HepG2 (cell line): ENCODE results near the gene TGM2. TPM values are rescaled to one million over a fixed set of nuclear protein-coding genes. Genes with fewer than 3 reads are reported as not detected.

Experiments used
- DMAP1 ChIP-seq: IDR thresholded peaks from 2 replicates; pipeline ENCODE4 v1.6.1; 2016
- MED13 ChIP-seq: sonication (generic); formaldehyde crosslinking; IDR thresholded peaks from 2 replicates; pipeline ENCODE4 v1.5.0; 2020; ENCODE audit warnings: missing genetic modification reagents
- TCF7 ChIP-seq: sonication (generic); IDR thresholded peaks from 2 replicates; pipeline ENCODE4 v1.6.1; 2016; ENCODE audit warnings: antibody characterized with exemption, low read depth
- ZNF10 ChIP-seq: sonication (generic); formaldehyde crosslinking; IDR thresholded peaks from 2 replicates; pipeline ENCODE4 v1.4.0; 2020; ENCODE audit warnings: mild to moderate bottlenecking, low read depth, missing genetic modification reagents, borderline replicate concordance
- ZNF337 ChIP-seq: sonication (generic); formaldehyde crosslinking; IDR thresholded peaks from 2 replicates; pipeline ENCODE4 v1.5.1; 2020; ENCODE audit warnings: missing genetic modification reagents, low read depth, mild to moderate bottlenecking, borderline replicate concordance
- ZNF451 ChIP-seq: sonication (generic); formaldehyde crosslinking; IDR thresholded peaks from 2 replicates; pipeline ENCODE4 v1.5.0; 2020; ENCODE audit warnings: mild to moderate bottlenecking, missing genetic modification reagents
- polyA plus RNA-seq, 8 experiments: library from polyadenylated mRNA; depleted of rRNA in 3 of 8; stranded (reverse) in 7 of 8; unstranded in 1 of 8; fragments of >200 nt; fragmentation: Illumina TruSeq in 4 of 8; extraction: Trizol in 4 of 8; gene quantifications; 2 replicates each; pipeline versions ENCODE4 v1.2.1 to v1.2.3, GENCODE V29; 2011 to 2016; ENCODE audit warnings: low read depth in 4 of 8, missing spikeins in 1 of 8, mixed read lengths in 1 of 8; ENCODE audit not compliant: insufficient read depth in 1 of 8
- total RNA-seq, 5 experiments: library from RNA; depleted of rRNA; stranded (reverse); fragments of >200 nt; fragmentation: Illumina TruSeq; extraction: Trizol; gene quantifications; 2 replicates each; pipeline ENCODE4 v1.2.3, GENCODE V29; 2016; ENCODE audit warnings: low read depth in 1 of 5
- TF ChIP-seq, protein P1 (sequence below): IDR thresholded peaks from 2 replicates; pipeline ENCODE4 v1.6.1; 2016; ENCODE audit warnings: low read depth, missing genetic modification reagents, missing compliant biosample characterization
- TF ChIP-seq, protein P2 (sequence below): sonication (generic); formaldehyde crosslinking; IDR thresholded peaks from 2 replicates; pipeline ENCODE4 v1.4.0; 2020; ENCODE audit warnings: low read depth, mild to moderate bottlenecking, missing genetic modification reagents
- TF ChIP-seq, protein P3 (sequence below): sonication (generic); formaldehyde crosslinking; IDR thresholded peaks from 2 replicates; pipeline ENCODE4 v1.8.1; 2023; ENCODE audit warnings: missing genetic modification reagents, inconsistent platforms, borderline replicate concordance
- TF ChIP-seq, protein P4 (sequence below): sonication (generic); formaldehyde crosslinking; IDR thresholded peaks from 2 replicates; pipeline ENCODE4 v1.4.0; 2020; ENCODE audit warnings: mild to moderate bottlenecking, missing genetic modification reagents
- TF ChIP-seq, protein P5 (sequence below): sonication (generic); formaldehyde crosslinking; IDR thresholded peaks from 2 replicates; pipeline ENCODE4 v1.4.0; 2020; ENCODE audit warnings: missing genetic modification reagents, borderline replicate concordance

The TGM2 gene
- total and polyA plus RNA-seq, 2 of the 13 experiments (the other 11 are each of a cell fraction or from before 2014, with no cell fraction given), result 4.2 to 46.4 TPM

DNA sequence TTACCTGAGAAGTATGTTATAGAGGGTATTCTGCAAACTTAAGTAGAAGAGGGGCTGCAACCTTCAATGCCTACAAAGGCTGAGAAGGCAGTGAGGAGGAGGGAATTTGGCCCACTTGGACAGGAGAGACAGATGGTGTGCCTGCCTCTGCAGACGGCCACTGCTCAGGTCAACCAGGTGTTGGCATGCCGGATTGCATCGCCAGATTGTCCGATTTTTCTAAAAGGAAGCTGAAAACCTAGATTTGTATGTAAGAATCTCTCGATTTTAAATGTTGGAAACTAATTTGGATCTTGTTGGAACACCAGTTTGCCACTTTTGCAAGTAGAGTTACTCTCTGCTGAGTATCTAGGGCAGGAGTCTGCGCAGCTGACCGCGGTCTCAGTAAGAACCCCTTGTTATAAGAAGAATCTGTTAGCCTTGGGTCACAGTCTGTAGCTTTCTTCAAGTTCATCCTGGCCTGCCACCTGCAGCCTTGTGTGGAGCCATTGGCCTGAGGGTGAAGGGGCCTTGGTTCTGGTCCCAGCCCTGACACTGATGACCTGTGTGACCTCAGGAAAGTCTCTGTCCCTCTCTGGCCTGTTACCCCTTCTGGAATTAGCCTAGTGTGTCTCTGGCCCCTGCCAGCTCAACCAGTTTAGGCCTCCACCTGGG, 54.4 kb downstream of the TGM2 start (continued):
- TF ChIP-seq, protein P1, sequence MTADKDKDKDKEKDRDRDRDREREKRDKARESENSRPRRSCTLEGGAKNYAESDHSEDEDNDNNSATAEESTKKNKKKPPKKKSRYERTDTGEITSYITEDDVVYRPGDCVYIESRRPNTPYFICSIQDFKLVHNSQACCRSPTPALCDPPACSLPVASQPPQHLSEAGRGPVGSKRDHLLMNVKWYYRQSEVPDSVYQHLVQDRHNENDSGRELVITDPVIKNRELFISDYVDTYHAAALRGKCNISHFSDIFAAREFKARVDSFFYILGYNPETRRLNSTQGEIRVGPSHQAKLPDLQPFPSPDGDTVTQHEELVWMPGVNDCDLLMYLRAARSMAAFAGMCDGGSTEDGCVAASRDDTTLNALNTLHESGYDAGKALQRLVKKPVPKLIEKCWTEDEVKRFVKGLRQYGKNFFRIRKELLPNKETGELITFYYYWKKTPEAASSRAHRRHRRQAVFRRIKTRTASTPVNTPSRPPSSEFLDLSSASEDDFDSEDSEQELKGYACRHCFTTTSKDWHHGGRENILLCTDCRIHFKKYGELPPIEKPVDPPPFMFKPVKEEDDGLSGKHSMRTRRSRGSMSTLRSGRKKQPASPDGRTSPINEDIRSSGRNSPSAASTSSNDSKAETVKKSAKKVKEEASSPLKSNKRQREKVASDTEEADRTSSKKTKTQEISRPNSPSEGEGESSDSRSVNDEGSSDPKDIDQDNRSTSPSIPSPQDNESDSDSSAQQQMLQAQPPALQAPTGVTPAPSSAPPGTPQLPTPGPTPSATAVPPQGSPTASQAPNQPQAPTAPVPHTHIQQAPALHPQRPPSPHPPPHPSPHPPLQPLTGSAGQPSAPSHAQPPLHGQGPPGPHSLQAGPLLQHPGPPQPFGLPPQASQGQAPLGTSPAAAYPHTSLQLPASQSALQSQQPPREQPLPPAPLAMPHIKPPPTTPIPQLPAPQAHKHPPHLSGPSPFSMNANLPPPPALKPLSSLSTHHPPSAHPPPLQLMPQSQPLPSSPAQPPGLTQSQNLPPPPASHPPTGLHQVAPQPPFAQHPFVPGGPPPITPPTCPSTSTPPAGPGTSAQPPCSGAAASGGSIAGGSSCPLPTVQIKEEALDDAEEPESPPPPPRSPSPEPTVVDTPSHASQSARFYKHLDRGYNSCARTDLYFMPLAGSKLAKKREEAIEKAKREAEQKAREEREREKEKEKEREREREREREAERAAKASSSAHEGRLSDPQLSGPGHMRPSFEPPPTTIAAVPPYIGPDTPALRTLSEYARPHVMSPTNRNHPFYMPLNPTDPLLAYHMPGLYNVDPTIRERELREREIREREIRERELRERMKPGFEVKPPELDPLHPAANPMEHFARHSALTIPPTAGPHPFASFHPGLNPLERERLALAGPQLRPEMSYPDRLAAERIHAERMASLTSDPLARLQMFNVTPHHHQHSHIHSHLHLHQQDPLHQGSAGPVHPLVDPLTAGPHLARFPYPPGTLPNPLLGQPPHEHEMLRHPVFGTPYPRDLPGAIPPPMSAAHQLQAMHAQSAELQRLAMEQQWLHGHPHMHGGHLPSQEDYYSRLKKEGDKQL (CRISPR knock-in tag), result no peak
- TF ChIP-seq, protein P2, sequence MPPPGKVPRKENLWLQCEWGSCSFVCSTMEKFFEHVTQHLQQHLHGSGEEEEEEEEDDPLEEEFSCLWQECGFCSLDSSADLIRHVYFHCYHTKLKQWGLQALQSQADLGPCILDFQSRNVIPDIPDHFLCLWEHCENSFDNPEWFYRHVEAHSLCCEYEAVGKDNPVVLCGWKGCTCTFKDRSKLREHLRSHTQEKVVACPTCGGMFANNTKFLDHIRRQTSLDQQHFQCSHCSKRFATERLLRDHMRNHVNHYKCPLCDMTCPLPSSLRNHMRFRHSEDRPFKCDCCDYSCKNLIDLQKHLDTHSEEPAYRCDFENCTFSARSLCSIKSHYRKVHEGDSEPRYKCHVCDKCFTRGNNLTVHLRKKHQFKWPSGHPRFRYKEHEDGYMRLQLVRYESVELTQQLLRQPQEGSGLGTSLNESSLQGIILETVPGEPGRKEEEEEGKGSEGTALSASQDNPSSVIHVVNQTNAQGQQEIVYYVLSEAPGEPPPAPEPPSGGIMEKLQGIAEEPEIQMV (CRISPR knock-in tag), result no peak
- TF ChIP-seq MED13 (CRISPR knock-in tag) (no peak), DMAP1 (CRISPR knock-in tag) (no peak), ZNF10 (no peak), ZNF451 (CRISPR knock-in tag) (no peak), ZNF337 (CRISPR knock-in tag) (no peak), TCF7 (no peak)
- TF ChIP-seq, protein P3, sequence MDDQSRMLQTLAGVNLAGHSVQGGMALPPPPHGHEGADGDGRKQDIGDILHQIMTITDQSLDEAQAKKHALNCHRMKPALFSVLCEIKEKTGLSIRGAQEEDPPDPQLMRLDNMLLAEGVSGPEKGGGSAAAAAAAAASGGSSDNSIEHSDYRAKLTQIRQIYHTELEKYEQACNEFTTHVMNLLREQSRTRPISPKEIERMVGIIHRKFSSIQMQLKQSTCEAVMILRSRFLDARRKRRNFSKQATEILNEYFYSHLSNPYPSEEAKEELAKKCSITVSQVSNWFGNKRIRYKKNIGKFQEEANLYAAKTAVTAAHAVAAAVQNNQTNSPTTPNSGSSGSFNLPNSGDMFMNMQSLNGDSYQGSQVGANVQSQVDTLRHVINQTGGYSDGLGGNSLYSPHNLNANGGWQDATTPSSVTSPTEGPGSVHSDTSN, result no peak
- TF ChIP-seq, protein P4, sequence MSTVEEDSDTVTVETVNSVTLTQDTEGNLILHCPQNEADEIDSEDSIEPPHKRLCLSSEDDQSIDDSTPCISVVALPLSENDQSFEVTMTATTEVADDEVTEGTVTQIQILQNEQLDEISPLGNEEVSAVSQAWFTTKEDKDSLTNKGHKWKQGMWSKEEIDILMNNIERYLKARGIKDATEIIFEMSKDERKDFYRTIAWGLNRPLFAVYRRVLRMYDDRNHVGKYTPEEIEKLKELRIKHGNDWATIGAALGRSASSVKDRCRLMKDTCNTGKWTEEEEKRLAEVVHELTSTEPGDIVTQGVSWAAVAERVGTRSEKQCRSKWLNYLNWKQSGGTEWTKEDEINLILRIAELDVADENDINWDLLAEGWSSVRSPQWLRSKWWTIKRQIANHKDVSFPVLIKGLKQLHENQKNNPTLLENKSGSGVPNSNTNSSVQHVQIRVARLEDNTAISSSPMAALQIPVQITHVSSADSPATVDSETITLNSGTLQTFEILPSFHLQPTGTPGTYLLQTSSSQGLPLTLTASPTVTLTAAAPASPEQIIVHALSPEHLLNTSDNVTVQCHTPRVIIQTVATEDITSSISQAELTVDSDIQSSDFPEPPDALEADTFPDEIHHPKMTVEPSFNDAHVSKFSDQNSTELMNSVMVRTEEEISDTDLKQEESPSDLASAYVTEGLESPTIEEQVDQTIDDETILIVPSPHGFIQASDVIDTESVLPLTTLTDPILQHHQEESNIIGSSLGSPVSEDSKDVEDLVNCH (CRISPR knock-in tag), result no peak
- TF ChIP-seq, protein P5, sequence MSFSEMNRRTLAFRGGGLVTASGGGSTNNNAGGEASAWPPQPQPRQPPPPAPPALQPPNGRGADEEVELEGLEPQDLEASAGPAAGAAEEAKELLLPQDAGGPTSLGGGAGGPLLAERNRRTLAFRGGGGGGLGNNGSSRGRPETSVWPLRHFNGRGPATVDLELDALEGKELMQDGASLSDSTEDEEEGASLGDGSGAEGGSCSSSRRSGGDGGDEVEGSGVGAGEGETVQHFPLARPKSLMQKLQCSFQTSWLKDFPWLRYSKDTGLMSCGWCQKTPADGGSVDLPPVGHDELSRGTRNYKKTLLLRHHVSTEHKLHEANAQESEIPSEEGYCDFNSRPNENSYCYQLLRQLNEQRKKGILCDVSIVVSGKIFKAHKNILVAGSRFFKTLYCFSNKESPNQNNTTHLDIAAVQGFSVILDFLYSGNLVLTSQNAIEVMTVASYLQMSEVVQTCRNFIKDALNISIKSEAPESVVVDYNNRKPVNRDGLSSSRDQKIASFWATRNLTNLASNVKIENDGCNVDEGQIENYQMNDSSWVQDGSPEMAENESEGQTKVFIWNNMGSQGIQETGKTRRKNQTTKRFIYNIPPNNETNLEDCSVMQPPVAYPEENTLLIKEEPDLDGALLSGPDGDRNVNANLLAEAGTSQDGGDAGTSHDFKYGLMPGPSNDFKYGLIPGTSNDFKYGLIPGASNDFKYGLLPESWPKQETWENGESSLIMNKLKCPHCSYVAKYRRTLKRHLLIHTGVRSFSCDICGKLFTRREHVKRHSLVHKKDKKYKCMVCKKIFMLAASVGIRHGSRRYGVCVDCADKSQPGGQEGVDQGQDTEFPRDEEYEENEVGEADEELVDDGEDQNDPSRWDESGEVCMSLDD (CRISPR knock-in tag), result no peak
